Measurements from ENCODE around the gene SNTG2. TPM values are rescaled to one million over a fixed set of nuclear protein-coding genes. Genes with fewer than 3 reads are reported as not detected.

SNTG2 gene
- total and polyA plus RNA-seq, 2 of the 13 experiments (the other 11 are each of a cell fraction or from before 2014, with no cell fraction given), result not detected

- no peak for TF ChIP-seq ZBTB10 (CRISPR knock-in tag; IDR thresholded peaks at IDR 0.05; ENCODE audit: borderline replicate concordance)
Observed at GRCh38 chr2:1014802-1015201, 64.2 kb downstream of the SNTG2 start (continued).

GRCh38 chr2:1016500-1016899, 65.9 kb downstream of the SNTG2 start:
- Histone ChIP-seq H3K36me3 (replicated peaks in 1 of 2; ENCODE audit: control insufficient read depth in 1 of 2, insufficient read depth in 2 of 2, low read length in 2 of 2) (no peaks in the 10 kb centered on the region), H3K9ac (ENCODE audit: insufficient read depth, low read depth, low read length) (no peak overlapping the region), H3K4me3 (replicated peaks in 1 of 3; ENCODE audit: insufficient read depth in 1 of 3, low read depth in 2 of 3, low read length in 3 of 3) (no peak overlapping the region), H3K9me3 (ENCODE audit: low read length) (no peaks in the 10 kb centered on the region), H3K27ac (ENCODE audit: extremely low read length, insufficient read depth, low read length) (no peak overlapping the region), H3K4me1 (ENCODE audit: insufficient read depth, low read length) (no peaks in the 10 kb centered on the region), H3K27me3 (ENCODE audit: control insufficient read depth in 1 of 2, insufficient read depth in 2 of 2, low read length in 2 of 2) (no peaks in the 10 kb centered on the region; a peak in 1 of 5 replicates), H4K20me1 (ENCODE audit: insufficient read depth, low read length) (no peaks in the 10 kb centered on the region), H3K4me2 (ENCODE audit: low read depth, low read length) (no peak overlapping the region), H3K79me2 (ENCODE audit: insufficient read depth, low read length) (no peaks in the 10 kb centered on the region), H2AFZ (ENCODE audit: low read length) (no peak overlapping the region)
- no peak for ATAC-seq
- no peak for TF ChIP-seq NR2F1 (CRISPR knock-in tag; IDR thresholded peaks at IDR 0.05)
- TF ChIP-seq TCF7L2 (IDR thresholded peaks at IDR 0.05; ENCODE audit: low read depth, low read length), result no peak
- no peak for TF ChIP-seq HINFP (CRISPR knock-in tag; IDR thresholded peaks at IDR 0.05; ENCODE audit: low read depth)
- intact Hi-C loops (cut with micrococcal nuclease; ENCODE audit: unreplicated experiment), result no loop called here
- 32% methylated on average over 8 of the region's 8 CpGs for WGBS (ENCODE audit: low lambda C conversion rate)
- in situ Hi-C loops (cut with HindIII; ENCODE audit: extremely low pct_ligation_motif_present, low pct_unique_long_range_greater_than_20kb), result no loop called here
- ChIA-PET CTCF (ENCODE audit: low intra/inter-chr PET ratio, low total read pairs) (no interaction called here), POLR2A (no interaction called here)
- DNase-seq (ENCODE audit: low spot score), result no peak
- BruUV-seq (replicated peaks), result no TSS peak
- FAIRE-seq, result no peak
